OCI-LY7 (cell line): ENCODE measurements around the gene LRP2.

Source experiments
- CTCF ChIP-seq: fragments of 200-600 bp; sonication (generic); conservative IDR thresholded peaks from 2 replicates; pipeline ENCODE4 v1.5.1; 2014; ENCODE audit warnings: mild to moderate bottlenecking, antibody characterized with exemption, low read length, moderate library complexity, mixed read lengths
- EZH2phosphoT487 ChIP-seq: fragments of 200-600 bp; sonication (generic); IDR thresholded peaks from 2 replicates; pipeline ENCODE4 v1.6.1; 2018; ENCODE audit warnings: low read depth, borderline replicate concordance, mild to moderate bottlenecking, mixed run types, antibody characterized with exemption, low read length, moderate library complexity, mixed read lengths

GRCh38 chr2:169298007-169298406, 64.3 kb downstream of the LRP2 start:
- no peak for TF ChIP-seq CTCF
- TF ChIP-seq EZH2phosphoT487 = no peak
